Activated CD4-positive, alpha-beta T cell treated with anti-CD3 and anti-CD28 coated beads for 1 hour (primary cell): Measurements from ENCODE around the gene ANKMY2.
"Not testable (repeated sequence)": the region's sequence is repeated elsewhere in the genome, so short reads cannot be mapped to it uniquely, and the experiment has no call there.

Experiments used
- DNase-seq: peaks from one replicate; pipeline ENCODE4 v3.0.0-alpha.2; 2020

The ANKMY2 gene

GRCh38 chr7:16616542-16616941 lies 29.0 kb downstream of the ANKMY2 start:
- DNase-seq: no peak

- DNase-seq: no peak
These were observed 29.4 kb downstream of the ANKMY2 start for GRCh38 chr7:16616122-16616521.

- DNase-seq: no peak
These were observed 30.3 kb downstream of the ANKMY2 start for GRCh38 chr7:16615228-16615627.

- no peak for DNase-seq
These were observed 33.8 kb downstream of the ANKMY2 start for GRCh38 chr7:16611711-16612110.

GRCh38 chr7:16609842-16610450 lies 35.6 kb downstream of the ANKMY2 start:
- no peak for DNase-seq

GRCh38 chr7:16606704-16607103 lies 38.9 kb downstream of the ANKMY2 start:
- DNase-seq: no peak

- no peak for DNase-seq
These were observed 41.5 kb downstream of the ANKMY2 start for GRCh38 chr7:16604054-16604453.

- no peak for DNase-seq
These were observed 41.9 kb downstream of the ANKMY2 start for GRCh38 chr7:16603633-16604032.

GRCh38 chr7:16599860-16600259 lies 45.7 kb downstream of the ANKMY2 start:
- DNase-seq: no peak

GRCh38 chr7:16598015-16598414 lies 47.5 kb downstream of the ANKMY2 start:
- DNase-seq: no peak

- DNase-seq: not testable (repeated sequence)
These were observed 50.0 kb downstream of the ANKMY2 start for GRCh38 chr7:16595596-16595995.

- DNase-seq: no peak
These were observed 50.9 kb downstream of the ANKMY2 start for GRCh38 chr7:16594676-16595075.

GRCh38 chr7:16594061-16594460 lies 51.5 kb downstream of the ANKMY2 start:
- no peak for DNase-seq

- DNase-seq: no peak
These were observed 53.2 kb downstream of the ANKMY2 start for GRCh38 chr7:16592395-16592794.

GRCh38 chr7:16590424-16590823 lies 55.1 kb downstream of the ANKMY2 start:
- DNase-seq: no peak

GRCh38 chr7:16589881-16590280 lies 55.7 kb downstream of the ANKMY2 start:
- DNase-seq: no peak

- no peak for DNase-seq
These were observed 57.8 kb downstream of the ANKMY2 start for GRCh38 chr7:16587790-16588189.

- no peak for DNase-seq
These were observed 58.4 kb downstream of the ANKMY2 start for GRCh38 chr7:16587129-16587528.

- DNase-seq: no peak
These were observed 59.3 kb downstream of the ANKMY2 start for GRCh38 chr7:16586081-16586874.

GRCh38 chr7:16585540-16585939 lies 60.0 kb downstream of the ANKMY2 start:
- no peak for DNase-seq

GRCh38 chr7:16583834-16584233 lies 61.7 kb downstream of the ANKMY2 start:
- DNase-seq: no peak

GRCh38 chr7:16581286-16581685 lies 64.3 kb downstream of the ANKMY2 start:
- no peak for DNase-seq

GRCh38 chr7:16579216-16579615 lies 66.3 kb downstream of the ANKMY2 start:
- no peak for DNase-seq

GRCh38 chr7:16571941-16572340 lies 73.6 kb downstream of the ANKMY2 start:
- DNase-seq: no peak
